Measurements from ENCODE around the gene PRR36. TPM values are rescaled to one million over a fixed set of nuclear protein-coding genes. Genes with fewer than 3 reads are reported as not detected.

Gene PRR36
- total RNA-seq, 1 experiment from 2014 or later, result 3.3 TPM

GRCh38 chr19:7907122-7907521 is 32.9 kb upstream of the PRR36 start:
- H3K9me3 ChIP-seq (ENCODE audit: low read depth, low read length, poor library complexity, severe bottlenecking), result no peaks in the 10 kb centered on the region
- ChIA-PET CTCF (no interaction called here), POLR2A (ENCODE audit: low non-redundant PET) (interaction anchor here (0.6 kb wide), 1 partner anchor 713 kb away, joined by 3 read pairs; no protein-coding TSS in a partner anchor)
- TF ChIP-seq, protein P1, sequence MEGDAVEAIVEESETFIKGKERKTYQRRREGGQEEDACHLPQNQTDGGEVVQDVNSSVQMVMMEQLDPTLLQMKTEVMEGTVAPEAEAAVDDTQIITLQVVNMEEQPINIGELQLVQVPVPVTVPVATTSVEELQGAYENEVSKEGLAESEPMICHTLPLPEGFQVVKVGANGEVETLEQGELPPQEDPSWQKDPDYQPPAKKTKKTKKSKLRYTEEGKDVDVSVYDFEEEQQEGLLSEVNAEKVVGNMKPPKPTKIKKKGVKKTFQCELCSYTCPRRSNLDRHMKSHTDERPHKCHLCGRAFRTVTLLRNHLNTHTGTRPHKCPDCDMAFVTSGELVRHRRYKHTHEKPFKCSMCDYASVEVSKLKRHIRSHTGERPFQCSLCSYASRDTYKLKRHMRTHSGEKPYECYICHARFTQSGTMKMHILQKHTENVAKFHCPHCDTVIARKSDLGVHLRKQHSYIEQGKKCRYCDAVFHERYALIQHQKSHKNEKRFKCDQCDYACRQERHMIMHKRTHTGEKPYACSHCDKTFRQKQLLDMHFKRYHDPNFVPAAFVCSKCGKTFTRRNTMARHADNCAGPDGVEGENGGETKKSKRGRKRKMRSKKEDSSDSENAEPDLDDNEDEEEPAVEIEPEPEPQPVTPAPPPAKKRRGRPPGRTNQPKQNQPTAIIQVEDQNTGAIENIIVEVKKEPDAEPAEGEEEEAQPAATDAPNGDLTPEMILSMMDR (conservative IDR thresholded peaks at IDR 0.05; ENCODE audit: low read depth, low read length), result no peak
- TF ChIP-seq EZH2 (IDR thresholded peaks at IDR 0.05; ENCODE audit: borderline replicate concordance, low read depth, low read length, poor library complexity, severe bottlenecking), result no peak
- BruUV-seq (replicated peaks), result no TSS peak
- H3K27ac ChIP-seq (ENCODE audit: low read depth, low read length, poor library complexity, severe bottlenecking), result no peak overlapping the region
- peaks cover 28% of the 10 kb centered on the region for H3K36me3 ChIP-seq (ENCODE audit: insufficient read depth, low read length, poor library complexity, severe bottlenecking)
- H3K4me3 ChIP-seq (ENCODE audit: low read depth, low read length, poor library complexity, severe bottlenecking), result no peak overlapping the region
- no peaks in the 10 kb centered on the region for H3K27me3 ChIP-seq (replicated peaks; ENCODE audit: insufficient read depth, low read depth, low read length, poor library complexity)
- DNase-seq (ENCODE audit: low spot score), result no peak
- intact Hi-C loops (cut with micrococcal nuclease; ENCODE audit: unreplicated experiment), result no loop called here
- H3K4me1 ChIP-seq (ENCODE audit: insufficient read depth, low read length, poor library complexity, severe bottlenecking), result peaks cover 13% of the 10 kb centered on the region

DNA sequence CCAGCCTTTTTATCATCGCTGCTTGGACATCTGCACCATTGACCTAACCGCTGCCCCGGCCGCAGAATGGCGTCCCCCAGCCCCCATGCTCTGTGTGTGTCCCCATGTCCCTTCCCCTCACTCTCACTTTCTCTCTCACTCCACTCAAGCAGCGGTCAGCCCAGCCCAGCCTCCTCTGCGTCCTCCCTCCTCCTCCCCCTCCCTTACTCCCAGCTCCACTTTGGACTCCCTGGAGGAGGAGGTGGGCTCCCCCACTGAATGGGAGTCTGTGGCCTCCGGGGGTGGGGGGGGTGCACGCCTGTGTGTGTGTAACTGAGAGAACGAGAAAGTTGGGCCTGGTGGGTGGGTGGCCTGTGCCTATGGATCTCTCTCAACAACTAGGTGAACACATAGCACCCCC is 31.7 kb upstream of the PRR36 start:
- DNase-seq (ENCODE audit: low spot score), result no peak
- Histone ChIP-seq H3K36me3 (ENCODE audit: insufficient read depth, low read length, poor library complexity, severe bottlenecking) (peaks cover 20% of the 10 kb centered on the region), H3K9me3 (ENCODE audit: low read depth, low read length, poor library complexity, severe bottlenecking) (no peaks in the 10 kb centered on the region), H3K4me3 (ENCODE audit: low read depth, low read length, poor library complexity, severe bottlenecking) (no peak overlapping the region), H3K4me1 (ENCODE audit: insufficient read depth, low read length, poor library complexity, severe bottlenecking) (peaks cover 13% of the 10 kb centered on the region), H3K27me3 (replicated peaks; ENCODE audit: insufficient read depth, low read depth, low read length, poor library complexity) (no peaks in the 10 kb centered on the region), H3K27ac (ENCODE audit: low read depth, low read length, poor library complexity, severe bottlenecking) (peak overlapping the region; percentile 77)
- BruUV-seq (replicated peaks), result no TSS peak
- ChIA-PET CTCF (no interaction called here), POLR2A (ENCODE audit: low non-redundant PET) (no interaction called here)
- TF ChIP-seq EZH2 (IDR thresholded peaks at IDR 0.05; ENCODE audit: borderline replicate concordance, low read depth, low read length, poor library complexity, severe bottlenecking), result no peak
- TF ChIP-seq, protein P1 (conservative IDR thresholded peaks at IDR 0.05; ENCODE audit: low read depth, low read length), result no peak
- intact Hi-C loops (cut with micrococcal nuclease; ENCODE audit: unreplicated experiment), result no loop called here

DNA sequence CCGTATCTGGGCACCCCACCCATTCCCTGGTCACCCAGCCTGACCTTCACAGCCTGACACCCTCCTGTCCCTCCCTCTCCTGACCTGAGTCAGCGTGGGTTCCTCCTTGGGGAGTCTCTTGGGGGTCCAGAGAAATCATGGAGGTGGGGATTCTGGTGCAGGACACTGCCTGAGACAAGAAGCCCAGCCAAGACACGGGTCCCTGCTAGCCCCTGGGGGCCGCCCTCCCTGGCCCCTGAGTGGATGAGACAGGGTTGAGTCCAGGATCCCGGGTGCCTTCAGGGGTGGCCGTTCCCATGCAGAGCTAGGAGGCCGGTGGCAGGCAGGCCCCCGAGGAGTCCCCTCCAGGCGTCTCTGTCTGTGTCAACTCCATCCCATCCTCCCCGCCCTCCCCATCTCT is 31.1 kb upstream of the PRR36 start:
- CTCF ChIA-PET, result no interaction called here
- H3K9me3 ChIP-seq (ENCODE audit: low read depth, low read length, poor library complexity, severe bottlenecking), result no peaks in the 10 kb centered on the region
- TF ChIP-seq EZH2 (IDR thresholded peaks at IDR 0.05; ENCODE audit: borderline replicate concordance, low read depth, low read length, poor library complexity, severe bottlenecking), result no peak
- TF ChIP-seq, protein P1 (conservative IDR thresholded peaks at IDR 0.05; ENCODE audit: low read depth, low read length), result no peak
- H3K4me3 ChIP-seq (ENCODE audit: low read depth, low read length, poor library complexity, severe bottlenecking), result peak overlapping the region; percentile 92
- H3K27ac ChIP-seq (ENCODE audit: low read depth, low read length, poor library complexity, severe bottlenecking), result peak overlapping the region; percentile 77
- intact Hi-C loops (cut with micrococcal nuclease; ENCODE audit: unreplicated experiment), result no loop called here
- POLR2A ChIA-PET (ENCODE audit: low non-redundant PET), result no interaction called here
- H3K36me3 ChIP-seq (ENCODE audit: insufficient read depth, low read length, poor library complexity, severe bottlenecking), result peaks cover 14% of the 10 kb centered on the region
- no TSS peak for BruUV-seq (replicated peaks)
- DNase-seq (ENCODE audit: low spot score), result no peak
- H3K27me3 ChIP-seq (replicated peaks; ENCODE audit: insufficient read depth, low read depth, low read length, poor library complexity), result no peaks in the 10 kb centered on the region
- H3K4me1 ChIP-seq (ENCODE audit: insufficient read depth, low read length, poor library complexity, severe bottlenecking), result peaks cover 13% of the 10 kb centered on the region

Data from A673 (cell line).